GM23338 (cell line): ENCODE measurements around the gene NDOR1. TPM values are rescaled to one million over a fixed set of nuclear protein-coding genes. Genes with fewer than 3 reads are reported as not detected.
A peak's percentile ranks its signal among the peaks of the same experiment; 100 is the strongest.
"Not testable (repeated sequence)": the region's sequence is repeated elsewhere in the genome, so short reads cannot be mapped to it uniquely, and the experiment has no call there.

Experiments used
- ATAC-seq: fragments of 200-7000 bp; cut with Tn5 transposase; 3 replicates; pipeline ENCODE4 v1.9.1; 2020
- DNase-seq: peaks from one replicate; pipeline ENCODE4 v3.0.0-alpha.2; 2015; ENCODE audit warnings: low spot score
- H2AFZ ChIP-seq: fragments of 200-600 bp; sonication (generic); 2 replicates; pipeline ENCODE4 v1.8.0; 2016; ENCODE audit warnings: antibody characterized with exemption, mild to moderate bottlenecking, moderate library complexity
- H3F3A ChIP-seq: fragments of 200-600 bp; sonication (generic); replicated peaks from 2 replicates; pipeline ENCODE4 v1.8.0; 2017; ENCODE audit warnings: antibody characterized with exemption, mixed run types, low read depth
- H3K27ac ChIP-seq: fragments of 200-600 bp; sonication (generic); 2 replicates; pipeline ENCODE4 v1.6.1; 2016; ENCODE audit warnings: low read depth
- H3K27me3 ChIP-seq: fragments of 200-600 bp; sonication (generic); 2 replicates; pipeline ENCODE4 v1.8.0; 2016; ENCODE audit warnings: mild to moderate bottlenecking, mixed run types, moderate library complexity; ENCODE audit not compliant: insufficient read depth
- H3K36me3 ChIP-seq: fragments of 200-600 bp; sonication (generic); 2 replicates; pipeline ENCODE4 v1.8.0; 2016; ENCODE audit warnings: mild to moderate bottlenecking; ENCODE audit not compliant: insufficient read depth
- H3K4me1 ChIP-seq: fragments of 200-600 bp; sonication (generic); 2 replicates; pipeline ENCODE4 v1.8.0; 2016; ENCODE audit warnings: mild to moderate bottlenecking, moderate library complexity; ENCODE audit not compliant: insufficient read depth
- H3K4me2 ChIP-seq: fragments of 200-600 bp; sonication (generic); 2 replicates; pipeline ENCODE4 v1.7.1; 2017; ENCODE audit warnings: mixed run types
- H3K4me3 ChIP-seq: fragments of 200-600 bp; sonication (generic); 2 replicates; pipeline ENCODE4 v1.6.1; 2016; ENCODE audit warnings: mixed run types
- H3K79me2 ChIP-seq: fragments of 200-600 bp; sonication (generic); replicated peaks from 2 replicates; pipeline ENCODE4 v1.8.0; 2017; ENCODE audit warnings: mild to moderate bottlenecking; ENCODE audit not compliant: insufficient read depth
- H3K9me2 ChIP-seq: fragments of 200-600 bp; sonication (generic); 2 replicates; pipeline ENCODE4 v1.8.0; 2017; ENCODE audit not compliant: insufficient read depth
- H4K20me1 ChIP-seq: fragments of 200-600 bp; sonication (generic); replicated peaks from 2 replicates; pipeline ENCODE4 v1.8.0; 2017; ENCODE audit warnings: mild to moderate bottlenecking; ENCODE audit not compliant: insufficient read depth
- H3K27ac Mint-ChIP-seq: 2 replicates; pipeline ENCODE4 v1.8.0; 2020; ENCODE audit warnings: inconsistent platforms, mild to moderate bottlenecking, moderate library complexity, mixed read lengths
- H3K27me3 Mint-ChIP-seq: 3 replicates; pipeline ENCODE4 v1.8.0; 2022; ENCODE audit warnings: low read depth, mild to moderate bottlenecking, moderate library complexity, mixed read lengths, inconsistent platforms; ENCODE audit not compliant: insufficient read depth, poor library complexity
- H3K36me3 Mint-ChIP-seq: 3 replicates; pipeline ENCODE4 v1.8.0; 2021; ENCODE audit warnings: low read depth, mild to moderate bottlenecking, inconsistent platforms, moderate library complexity, mixed read lengths
- H3K4me1 Mint-ChIP-seq: 3 replicates; pipeline ENCODE4 v1.8.0; 2020; ENCODE audit warnings: mild to moderate bottlenecking, inconsistent platforms, mixed read lengths
- H3K4me3 Mint-ChIP-seq: 3 replicates; pipeline ENCODE4 v1.8.0; 2021; ENCODE audit warnings: moderate library complexity, mild to moderate bottlenecking, inconsistent platforms, mixed read lengths
- H3K9me3 Mint-ChIP-seq: 3 replicates; pipeline ENCODE4 v1.8.0; 2020; ENCODE audit warnings: moderate library complexity, mild to moderate bottlenecking, inconsistent platforms, mixed read lengths
- CREB1 ChIP-seq: fragments of 250-450 bp; sonication (Bioruptor Pico); IDR thresholded peaks from 2 replicates; pipeline ENCODE4 v1.5.0; 2020; ENCODE audit warnings: low read depth, mild to moderate bottlenecking, moderate library complexity
- NANOG ChIP-seq: IDR thresholded peaks from 2 replicates; pipeline ENCODE4 v1.6.1; 2016; ENCODE audit warnings: antibody characterized with exemption, borderline replicate concordance
- STAT1 ChIP-seq: IDR thresholded peaks from one replicate; pipeline ENCODE4 v1.6.1; 2016; ENCODE audit warnings: antibody characterized with exemption; ENCODE audit not compliant: unreplicated experiment
- polyA plus RNA-seq: library from polyadenylated mRNA; unstranded; fragments of >200 nt; fragmentation: Nextera tagmentation; extraction: Ambion mirVana; gene quantifications from 2 replicates; pipeline ENCODE4 v1.2.1, GENCODE V29; 2016
- total RNA-seq: library from RNA; depleted of rRNA; stranded (reverse); fragments of >200 nt; shearing (Covaris generic); gene quantifications from 2 replicates; pipeline ENCODE4 v1.2.3, GENCODE V29; 2014
- TF ChIP-seq, protein P1 (sequence below): fragments of 250-450 bp; sonication (Bioruptor Pico); IDR thresholded peaks from 2 replicates; pipeline ENCODE4 v1.5.0; 2020; ENCODE audit warnings: mild to moderate bottlenecking, moderate library complexity
- TF ChIP-seq, protein P2 (sequence below), 2 experiments: fragments of 200-600 bp in 1 of 2; sonication (generic) in 1 of 2; conservative IDR thresholded peaks; 2 replicates each; pipeline versions ENCODE4 v1.5.1 to v1.6.1; 2016 to 2017; ENCODE audit warnings: antibody characterized with exemption in 2 of 2, low read depth in 2 of 2, mild to moderate bottlenecking in 2 of 2, moderate library complexity in 1 of 2

The NDOR1 gene
- total and polyA plus RNA-seq, 2 experiments from 2014 or later, result 19.4 to 38.1 TPM

DNA sequence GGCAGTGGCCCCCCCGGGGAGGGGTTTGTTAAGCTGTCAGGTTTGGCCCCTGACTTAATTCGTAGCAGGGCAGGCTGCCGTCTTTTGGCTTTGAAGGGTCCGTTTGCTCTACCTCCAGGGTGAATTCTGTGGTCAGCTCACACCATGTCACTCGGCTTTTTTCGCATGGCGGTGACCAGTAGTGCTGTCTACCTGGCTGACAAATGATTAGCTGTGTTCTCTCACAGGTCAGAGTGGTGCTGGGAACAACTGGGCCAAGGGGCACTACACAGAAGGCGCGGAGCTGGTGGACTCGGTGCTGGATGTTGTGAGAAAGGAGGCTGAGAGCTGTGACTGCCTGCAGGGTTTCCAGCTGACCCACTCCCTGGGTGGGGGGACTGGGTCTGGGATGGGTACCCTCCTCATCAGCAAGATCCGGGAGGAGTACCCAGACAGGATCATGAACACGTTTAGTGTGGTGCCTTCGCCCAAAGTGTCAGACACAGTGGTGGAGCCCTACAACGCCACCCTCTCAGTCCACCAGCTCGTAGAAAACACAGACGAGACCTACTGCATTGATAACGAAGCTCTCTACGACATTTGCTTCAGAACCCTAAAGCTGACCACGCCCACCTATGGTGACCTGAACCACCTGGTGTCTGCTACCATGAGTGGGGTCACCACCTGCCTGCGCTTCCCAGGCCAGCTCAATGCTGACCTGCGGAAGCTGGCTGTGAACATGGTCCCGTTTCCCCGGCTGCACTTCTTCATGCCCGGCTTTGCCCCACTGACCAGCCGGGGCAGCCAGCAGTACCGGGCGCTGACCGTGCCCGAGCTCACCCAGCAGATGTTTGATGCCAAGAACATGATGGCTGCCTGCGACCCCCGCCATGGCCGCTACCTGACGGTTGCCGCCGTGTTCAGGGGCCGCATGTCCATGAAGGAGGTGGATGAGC, 37.0 kb downstream of the NDOR1 start (continued):
- TF ChIP-seq, protein P1, sequence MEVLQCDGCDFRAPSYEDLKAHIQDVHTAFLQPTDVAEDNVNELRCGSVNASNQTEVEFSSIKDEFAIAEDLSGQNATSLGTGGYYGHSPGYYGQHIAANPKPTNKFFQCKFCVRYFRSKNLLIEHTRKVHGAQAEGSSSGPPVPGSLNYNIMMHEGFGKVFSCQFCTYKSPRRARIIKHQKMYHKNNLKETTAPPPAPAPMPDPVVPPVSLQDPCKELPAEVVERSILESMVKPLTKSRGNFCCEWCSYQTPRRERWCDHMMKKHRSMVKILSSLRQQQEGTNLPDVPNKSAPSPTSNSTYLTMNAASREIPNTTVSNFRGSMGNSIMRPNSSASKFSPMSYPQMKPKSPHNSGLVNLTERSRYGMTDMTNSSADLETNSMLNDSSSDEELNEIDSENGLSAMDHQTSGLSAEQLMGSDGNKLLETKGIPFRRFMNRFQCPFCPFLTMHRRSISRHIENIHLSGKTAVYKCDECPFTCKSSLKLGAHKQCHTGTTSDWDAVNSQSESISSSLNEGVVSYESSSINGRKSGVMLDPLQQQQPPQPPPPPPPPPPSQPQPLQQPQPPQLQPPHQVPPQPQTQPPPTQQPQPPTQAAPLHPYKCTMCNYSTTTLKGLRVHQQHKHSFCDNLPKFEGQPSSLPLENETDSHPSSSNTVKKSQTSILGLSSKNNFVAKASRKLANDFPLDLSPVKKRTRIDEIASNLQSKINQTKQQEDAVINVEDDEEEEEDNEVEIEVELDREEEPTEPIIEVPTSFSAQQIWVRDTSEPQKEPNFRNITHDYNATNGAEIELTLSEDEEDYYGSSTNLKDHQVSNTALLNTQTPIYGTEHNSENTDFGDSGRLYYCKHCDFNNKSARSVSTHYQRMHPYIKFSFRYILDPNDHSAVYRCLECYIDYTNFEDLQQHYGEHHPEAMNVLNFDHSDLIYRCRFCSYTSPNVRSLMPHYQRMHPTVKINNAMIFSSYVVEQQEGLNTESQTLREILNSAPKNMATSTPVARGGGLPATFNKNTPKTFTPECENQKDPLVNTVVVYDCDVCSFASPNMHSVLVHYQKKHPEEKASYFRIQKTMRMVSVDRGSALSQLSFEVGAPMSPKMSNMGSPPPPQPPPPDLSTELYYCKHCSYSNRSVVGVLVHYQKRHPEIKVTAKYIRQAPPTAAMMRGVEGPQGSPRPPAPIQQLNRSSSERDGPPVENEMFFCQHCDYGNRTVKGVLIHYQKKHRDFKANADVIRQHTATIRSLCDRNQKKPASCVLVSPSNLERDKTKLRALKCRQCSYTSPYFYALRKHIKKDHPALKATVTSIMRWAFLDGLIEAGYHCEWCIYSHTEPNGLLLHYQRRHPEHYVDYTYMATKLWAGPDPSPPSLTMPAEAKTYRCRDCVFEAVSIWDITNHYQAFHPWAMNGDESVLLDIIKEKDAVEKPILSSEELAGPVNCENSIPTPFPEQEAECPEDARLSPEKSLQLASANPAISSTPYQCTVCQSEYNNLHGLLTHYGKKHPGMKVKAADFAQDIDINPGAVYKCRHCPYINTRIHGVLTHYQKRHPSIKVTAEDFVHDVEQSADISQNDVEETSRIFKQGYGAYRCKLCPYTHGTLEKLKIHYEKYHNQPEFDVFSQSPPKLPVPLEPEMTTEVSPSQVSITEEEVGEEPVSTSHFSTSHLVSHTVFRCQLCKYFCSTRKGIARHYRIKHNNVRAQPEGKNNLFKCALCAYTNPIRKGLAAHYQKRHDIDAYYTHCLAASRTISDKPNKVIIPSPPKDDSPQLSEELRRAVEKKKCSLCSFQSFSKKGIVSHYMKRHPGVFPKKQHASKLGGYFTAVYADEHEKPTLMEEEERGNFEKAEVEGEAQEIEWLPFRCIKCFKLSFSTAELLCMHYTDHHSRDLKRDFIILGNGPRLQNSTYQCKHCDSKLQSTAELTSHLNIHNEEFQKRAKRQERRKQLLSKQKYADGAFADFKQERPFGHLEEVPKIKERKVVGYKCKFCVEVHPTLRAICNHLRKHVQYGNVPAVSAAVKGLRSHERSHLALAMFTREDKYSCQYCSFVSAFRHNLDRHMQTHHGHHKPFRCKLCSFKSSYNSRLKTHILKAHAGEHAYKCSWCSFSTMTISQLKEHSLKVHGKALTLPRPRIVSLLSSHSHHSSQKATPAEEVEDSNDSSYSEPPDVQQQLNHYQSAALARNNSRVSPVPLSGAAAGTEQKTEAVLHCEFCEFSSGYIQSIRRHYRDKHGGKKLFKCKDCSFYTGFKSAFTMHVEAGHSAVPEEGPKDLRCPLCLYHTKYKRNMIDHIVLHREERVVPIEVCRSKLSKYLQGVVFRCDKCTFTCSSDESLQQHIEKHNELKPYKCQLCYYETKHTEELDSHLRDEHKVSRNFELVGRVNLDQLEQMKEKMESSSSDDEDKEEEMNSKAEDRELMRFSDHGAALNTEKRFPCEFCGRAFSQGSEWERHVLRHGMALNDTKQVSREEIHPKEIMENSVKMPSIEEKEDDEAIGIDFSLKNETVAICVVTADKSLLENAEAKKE (CRISPR knock-in tag), result no peak
- TF ChIP-seq STAT1, result no peak
- TF ChIP-seq CREB1 (CRISPR knock-in tag), result no peak
- TF ChIP-seq, protein P2, sequence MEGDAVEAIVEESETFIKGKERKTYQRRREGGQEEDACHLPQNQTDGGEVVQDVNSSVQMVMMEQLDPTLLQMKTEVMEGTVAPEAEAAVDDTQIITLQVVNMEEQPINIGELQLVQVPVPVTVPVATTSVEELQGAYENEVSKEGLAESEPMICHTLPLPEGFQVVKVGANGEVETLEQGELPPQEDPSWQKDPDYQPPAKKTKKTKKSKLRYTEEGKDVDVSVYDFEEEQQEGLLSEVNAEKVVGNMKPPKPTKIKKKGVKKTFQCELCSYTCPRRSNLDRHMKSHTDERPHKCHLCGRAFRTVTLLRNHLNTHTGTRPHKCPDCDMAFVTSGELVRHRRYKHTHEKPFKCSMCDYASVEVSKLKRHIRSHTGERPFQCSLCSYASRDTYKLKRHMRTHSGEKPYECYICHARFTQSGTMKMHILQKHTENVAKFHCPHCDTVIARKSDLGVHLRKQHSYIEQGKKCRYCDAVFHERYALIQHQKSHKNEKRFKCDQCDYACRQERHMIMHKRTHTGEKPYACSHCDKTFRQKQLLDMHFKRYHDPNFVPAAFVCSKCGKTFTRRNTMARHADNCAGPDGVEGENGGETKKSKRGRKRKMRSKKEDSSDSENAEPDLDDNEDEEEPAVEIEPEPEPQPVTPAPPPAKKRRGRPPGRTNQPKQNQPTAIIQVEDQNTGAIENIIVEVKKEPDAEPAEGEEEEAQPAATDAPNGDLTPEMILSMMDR (conservative IDR thresholded peaks at IDR 0.05; ENCODE audit: low read depth in 2 of 2), result no peak
- no peak for TF ChIP-seq NANOG

DNA sequence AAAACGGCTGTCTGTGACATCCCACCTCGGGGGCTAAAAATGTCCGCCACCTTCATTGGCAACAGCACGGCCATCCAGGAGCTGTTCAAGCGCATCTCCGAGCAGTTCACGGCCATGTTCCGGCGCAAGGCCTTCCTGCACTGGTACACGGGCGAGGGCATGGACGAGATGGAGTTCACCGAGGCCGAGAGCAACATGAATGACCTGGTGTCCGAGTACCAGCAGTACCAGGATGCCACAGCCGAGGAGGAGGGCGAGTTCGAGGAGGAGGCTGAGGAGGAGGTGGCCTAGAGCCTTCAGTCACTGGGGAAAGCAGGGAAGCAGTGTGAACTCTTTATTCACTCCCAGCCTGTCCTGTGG, 37.7 kb downstream of the NDOR1 start:
- H3K27ac ChIP-seq, H3K4me2 ChIP-seq, H2AFZ ChIP-seq, H3K9me2 ChIP-seq, DNase-seq, H3K27ac Mint-ChIP-seq, H3K36me3 ChIP-seq, H3K27me3 ChIP-seq, ATAC-seq, H3K9me3 Mint-ChIP-seq, H3K4me3 ChIP-seq: not testable (repeated sequence)
- peak overlapping the region; percentile 86 for H3K4me3 Mint-ChIP-seq
- peaks cover 31% of the 10 kb centered on the region for H3K36me3 Mint-ChIP-seq
- Histone ChIP-seq H4K20me1 (peaks cover 16% of the 10 kb centered on the region), H3K79me2 (peaks cover 29% of the 10 kb centered on the region), H3F3A (0 out of 2 replicates have a peak, but pooled peaks cover 29% of the 10 kb centered on the region), H3K4me1 (peaks cover 18% of the 10 kb centered on the region; the same call in 1 of the 2 replicates)
- H3K27me3 Mint-ChIP-seq, result peaks cover 26% of the 10 kb centered on the region
- peaks cover 32% of the 10 kb centered on the region for H3K4me1 Mint-ChIP-seq
